Measurements from ENCODE around the gene XKR8.
A peak's percentile ranks its signal among the peaks of the same experiment; 100 is the strongest.

Gene XKR8

GRCh38 chr1:27979151-27979858 is 19.5 kb downstream of the XKR8 start:
- no peak overlapping the region for H3K27ac ChIP-seq
- no peaks in the 10 kb centered on the region for H3K9me3 ChIP-seq
- H3K36me3 ChIP-seq = peaks cover 15 to 42% (median 15%) of the 10 kb centered on the region in 3 donors
- no peak overlapping the region for H3K4me3 ChIP-seq
- DNase-seq = no peak
- TF ChIP-seq, protein P1, sequence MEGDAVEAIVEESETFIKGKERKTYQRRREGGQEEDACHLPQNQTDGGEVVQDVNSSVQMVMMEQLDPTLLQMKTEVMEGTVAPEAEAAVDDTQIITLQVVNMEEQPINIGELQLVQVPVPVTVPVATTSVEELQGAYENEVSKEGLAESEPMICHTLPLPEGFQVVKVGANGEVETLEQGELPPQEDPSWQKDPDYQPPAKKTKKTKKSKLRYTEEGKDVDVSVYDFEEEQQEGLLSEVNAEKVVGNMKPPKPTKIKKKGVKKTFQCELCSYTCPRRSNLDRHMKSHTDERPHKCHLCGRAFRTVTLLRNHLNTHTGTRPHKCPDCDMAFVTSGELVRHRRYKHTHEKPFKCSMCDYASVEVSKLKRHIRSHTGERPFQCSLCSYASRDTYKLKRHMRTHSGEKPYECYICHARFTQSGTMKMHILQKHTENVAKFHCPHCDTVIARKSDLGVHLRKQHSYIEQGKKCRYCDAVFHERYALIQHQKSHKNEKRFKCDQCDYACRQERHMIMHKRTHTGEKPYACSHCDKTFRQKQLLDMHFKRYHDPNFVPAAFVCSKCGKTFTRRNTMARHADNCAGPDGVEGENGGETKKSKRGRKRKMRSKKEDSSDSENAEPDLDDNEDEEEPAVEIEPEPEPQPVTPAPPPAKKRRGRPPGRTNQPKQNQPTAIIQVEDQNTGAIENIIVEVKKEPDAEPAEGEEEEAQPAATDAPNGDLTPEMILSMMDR (IDR thresholded peaks at IDR 0.05) = peak; percentile 39 to 65
- no peaks in the 10 kb centered on the region for H3K27me3 ChIP-seq
- no peaks in the 10 kb centered on the region for H3K4me1 ChIP-seq
- intact Hi-C loops (cut with DNase I; ENCODE audit: low total_unique reads) = loop anchor here (5.0 kb wide), 1 partner anchor 117 kb away; no protein-coding TSS in a partner anchor

DNA sequence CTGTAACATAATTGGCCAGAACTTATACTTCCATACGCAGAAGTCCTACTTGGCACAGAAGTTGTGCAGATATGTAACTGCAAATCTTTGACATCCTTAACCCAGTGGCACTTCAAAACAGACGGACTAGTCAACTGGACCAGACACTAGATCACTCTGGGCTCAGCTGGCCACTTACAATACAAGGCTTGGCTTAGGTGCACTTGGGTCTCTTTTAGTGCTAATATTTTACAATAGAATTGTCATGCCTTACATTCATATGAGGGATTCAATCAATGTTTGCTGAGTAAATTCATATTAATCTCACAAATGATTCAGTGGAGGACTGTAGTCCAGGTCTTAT is 20.1 kb downstream of the XKR8 start:
- no peak overlapping the region for H3K27ac ChIP-seq
- no peaks in the 10 kb centered on the region for H3K4me1 ChIP-seq
- TF ChIP-seq, protein P1 (IDR thresholded peaks at IDR 0.05) = no peak
- no peak for DNase-seq
- intact Hi-C loops (cut with DNase I; ENCODE audit: low total_unique reads) = loop anchor here (5.0 kb wide), 1 partner anchor 118 kb away; no protein-coding TSS in a partner anchor
- H3K9me3 ChIP-seq = no peaks in the 10 kb centered on the region
- H3K4me3 ChIP-seq = no peak overlapping the region
- peaks cover 15 to 42% (median 15%) of the 10 kb centered on the region in 3 donors for H3K36me3 ChIP-seq
- H3K27me3 ChIP-seq = no peaks in the 10 kb centered on the region

DNA sequence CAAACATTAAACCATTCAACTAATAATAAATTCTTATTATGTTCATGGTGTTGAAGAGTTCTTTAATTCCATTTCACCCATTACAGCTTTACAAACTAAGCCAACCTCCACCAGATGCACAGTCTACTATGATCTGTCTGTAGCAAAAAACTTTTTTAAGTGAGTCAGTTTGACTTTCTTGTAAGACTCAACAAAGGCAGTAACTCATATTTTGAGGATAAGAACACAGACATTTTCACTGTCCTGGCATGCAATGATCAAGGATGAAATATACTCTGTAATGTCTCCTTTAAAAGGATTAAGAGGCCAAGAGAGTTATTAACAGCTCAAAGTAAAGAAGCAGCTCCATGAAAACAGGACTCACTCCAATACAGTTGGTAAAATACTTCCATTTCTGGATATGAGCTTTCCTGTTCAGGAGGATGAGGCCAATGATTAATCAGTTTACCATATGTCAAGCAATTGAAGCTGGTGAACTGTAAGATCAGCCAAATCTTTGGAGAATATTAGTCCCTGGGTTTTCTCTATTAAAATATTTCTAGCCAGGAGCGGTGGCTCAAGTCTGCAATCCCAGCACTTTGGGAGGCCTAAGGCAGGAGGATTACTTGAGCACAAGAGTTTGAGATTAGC is 20.6 kb downstream of the XKR8 start:
- H3K36me3 ChIP-seq = peaks cover 15 to 43% (median 15%) of the 10 kb centered on the region in 3 donors
- no peaks in the 10 kb centered on the region for H3K9me3 ChIP-seq
- no peak for DNase-seq
- H3K4me3 ChIP-seq = no peak overlapping the region
- intact Hi-C loops (cut with DNase I; ENCODE audit: low total_unique reads) = no loop called here
- no peaks in the 10 kb centered on the region for H3K4me1 ChIP-seq
- H3K27me3 ChIP-seq = no peaks in the 10 kb centered on the region
- H3K27ac ChIP-seq = no peak overlapping the region
- TF ChIP-seq, protein P1 (IDR thresholded peaks at IDR 0.05) = no peak

DNA sequence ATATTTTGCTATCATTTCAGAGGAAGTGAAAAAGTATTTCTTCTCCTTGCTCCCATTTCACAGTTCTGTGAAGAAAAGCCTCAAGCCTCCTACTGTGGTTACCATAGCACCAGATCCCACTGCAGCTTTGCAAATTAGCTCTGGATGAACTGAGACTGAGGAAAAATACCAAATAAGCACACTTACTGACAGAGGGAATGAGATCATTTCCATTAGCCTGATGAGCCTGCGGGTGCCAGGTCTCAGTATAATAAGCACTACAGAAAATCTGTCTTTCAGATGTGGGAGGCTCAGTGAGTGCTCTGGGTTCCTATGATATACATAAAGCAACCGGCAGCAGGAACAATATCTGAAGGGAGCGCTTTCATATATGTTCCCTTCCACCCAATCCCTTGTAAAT is 21.4 kb downstream of the XKR8 start:
- Histone ChIP-seq H3K4me1 (no peaks in the 10 kb centered on the region), H3K9me3 (no peaks in the 10 kb centered on the region), H3K27me3 (no peaks in the 10 kb centered on the region), H3K27ac (no peak overlapping the region), H3K4me3 (no peak overlapping the region), H3K36me3 (peaks cover 14 to 42% (median 15%) of the 10 kb centered on the region in 3 donors)
- TF ChIP-seq, protein P1 (IDR thresholded peaks at IDR 0.05) = no peak
- no peak for DNase-seq
- intact Hi-C loops (cut with DNase I; ENCODE audit: low total_unique reads) = no loop called here

DNA sequence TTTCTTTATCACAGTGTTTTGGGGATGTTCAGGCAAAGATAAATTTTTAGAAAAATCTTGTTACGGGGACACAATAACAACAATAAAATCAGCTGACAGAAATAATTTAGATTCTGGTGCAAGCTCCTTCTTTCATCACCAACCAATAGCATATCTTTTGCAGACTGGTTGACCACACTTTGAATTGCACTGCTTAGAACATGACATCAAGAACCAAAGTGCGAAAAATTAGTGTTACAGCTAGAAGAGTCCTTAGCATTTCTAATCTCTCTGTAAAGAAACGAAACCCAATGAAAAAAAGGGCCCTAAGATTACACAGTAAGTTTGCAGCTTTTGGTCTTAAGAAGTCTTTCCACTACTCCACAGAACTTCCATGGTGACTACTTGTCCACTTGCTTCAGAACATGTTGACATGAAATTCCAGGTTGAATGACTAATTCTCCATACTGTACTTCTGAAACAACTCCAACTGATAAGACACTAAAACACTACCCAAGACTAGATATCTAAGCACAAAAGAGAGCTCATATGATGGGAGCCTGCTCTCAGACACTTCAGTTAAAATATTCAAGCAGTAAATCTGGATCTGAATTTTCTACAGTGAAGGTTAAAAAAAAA is 31.3 kb downstream of the XKR8 start:
- no peaks in the 10 kb centered on the region for H3K27me3 ChIP-seq
- DNase-seq = no peak
- H3K4me1 ChIP-seq = no peaks in the 10 kb centered on the region
- no peak overlapping the region for H3K4me3 ChIP-seq
- H3K36me3 ChIP-seq = peaks cover 54 to 98% (median 74%) of the 10 kb centered on the region in 3 donors
- TF ChIP-seq, protein P1 (IDR thresholded peaks at IDR 0.05) = no peak
- no peaks in the 10 kb centered on the region for H3K9me3 ChIP-seq
- H3K27ac ChIP-seq = no peak overlapping the region
- intact Hi-C loops (cut with DNase I; ENCODE audit: low total_unique reads) = no loop called here
